K562 (cell line): ENCODE measurements around the gene SLC4A2. TPM values are rescaled to one million over a fixed set of nuclear protein-coding genes. Genes with fewer than 3 reads are reported as not detected.

Experiments
- ATF1 ChIP-seq, 2 experiments: fragments of 450-650 bp in 1 of 2; IDR thresholded peaks; 2 replicates each; pipeline ENCODE4 v1.6.1; 2016; ENCODE audit warnings: missing compliant biosample characterization in 1 of 2, missing genetic modification characterization in 1 of 2
- BCL6 ChIP-seq: fragments of 250-450 bp; sonication (Bioruptor Pico); IDR thresholded peaks from 2 replicates; pipeline ENCODE4 v1.4.0; 2020
- CBX8 ChIP-seq: fragments of 200-600 bp; sonication (generic); IDR thresholded peaks from 2 replicates; pipeline ENCODE4 v1.6.1; 2012; ENCODE audit warnings: borderline replicate concordance, mixed run types, low read depth, mild to moderate bottlenecking, moderate library complexity, mixed read lengths, low read length, control low read depth, inconsistent platforms; ENCODE audit not compliant: poor library complexity, severe bottlenecking; ENCODE audit errors: extremely low read depth
- CREBBP ChIP-seq: IDR thresholded peaks from one replicate; pipeline ENCODE4 v1.6.1; 2012; ENCODE audit warnings: low read depth, mild to moderate bottlenecking, control low read depth, inconsistent platforms, low read length
- EHMT2 ChIP-seq: fragments of 450-650 bp; IDR thresholded peaks from 2 replicates; pipeline ENCODE4 v1.6.1; 2018; ENCODE audit warnings: antibody characterized with exemption
- GATA2 ChIP-seq: sonication (generic); formaldehyde crosslinking; IDR thresholded peaks from 2 replicates; pipeline ENCODE4 v1.4.0; 2020; ENCODE audit warnings: mild to moderate bottlenecking, missing genetic modification reagents
- HINFP ChIP-seq: fragments of 450-650 bp; conservative IDR thresholded peaks from 2 replicates; pipeline ENCODE4 v1.6.1; 2016; ENCODE audit warnings: missing genetic modification characterization, low read depth, mild to moderate bottlenecking, control low read depth, missing compliant biosample characterization
- KLF6 ChIP-seq: fragments of 250-450 bp; sonication (Bioruptor Pico); IDR thresholded peaks from 2 replicates; pipeline ENCODE4 v1.4.0; 2020; ENCODE audit warnings: mild to moderate bottlenecking, moderate library complexity, borderline replicate concordance
- MXI1 ChIP-seq: IDR thresholded peaks from 2 replicates; pipeline ENCODE4 v1.6.1; 2011; ENCODE audit warnings: low read depth, mild to moderate bottlenecking, improper control_type of control experiment, low read length
- SP1 ChIP-seq: sonication (generic); formaldehyde crosslinking; IDR thresholded peaks from 2 replicates; pipeline ENCODE4 v1.8.1; 2022; ENCODE audit warnings: mild to moderate bottlenecking, missing genetic modification reagents
- SRSF3 ChIP-seq: fragments of 200-400 bp; formaldehyde crosslinking; IDR thresholded peaks from 2 replicates; pipeline ENCODE4 v1.6.1; 2016; ENCODE audit warnings: mild to moderate bottlenecking, low read length, moderate library complexity; ENCODE audit not compliant: insufficient read depth
- ZNF398 ChIP-seq: fragments of 250-450 bp; sonication (Bioruptor Pico); IDR thresholded peaks from 2 replicates; pipeline ENCODE4 v1.8.0; 2021; ENCODE audit warnings: moderate library complexity, mild to moderate bottlenecking, inconsistent platforms
- polyA plus RNA-seq, 8 experiments: library from polyadenylated mRNA; depleted of rRNA in 4 of 8; stranded (reverse) in 5 of 8; unstranded in 3 of 8; fragments of >200 nt; fragmentation: Nextera tagmentation in 2 of 8; fragmentation: Illumina TruSeq in 1 of 8; extraction: Ambion mirVana in 2 of 8; extraction: Trizol in 1 of 8; gene quantifications; 2 replicates each; pipeline versions ENCODE4 v1.2.1 to v1.2.3, GENCODE V29; 2011 to 2014; ENCODE audit warnings: inconsistent platforms in 1 of 8, missing spikeins in 1 of 8
- total RNA-seq, 7 experiments: library from RNA; depleted of rRNA in 6 of 7; stranded (reverse); fragments of >200 nt in 6 of 7; fragmentation: Illumina TruSeq in 2 of 7; extraction: Trizol in 2 of 7; gene quantifications; 2 replicates each; pipeline versions ENCODE4 v1.2.1 to v1.2.3, GENCODE V29; 2011 to 2021; ENCODE audit warnings: low replicate concordance in 1 of 7

Gene SLC4A2
- total and polyA plus RNA-seq, 9 of the 15 experiments (the other 6 are each of a cell fraction or from before 2014, with no cell fraction given) = 11.4 to 375 (median 130) TPM

- TF ChIP-seq HINFP = no peak
- no peak for TF ChIP-seq SP1 (CRISPR knock-in tag)
- no peak for TF ChIP-seq ATF1 (CRISPR knock-in tag; IDR thresholded peaks at IDR 0.05)
- no peak for TF ChIP-seq ATF1 (tag; IDR thresholded peaks at IDR 0.05)
- TF ChIP-seq MXI1 = no peak
- no peak for TF ChIP-seq GATA2 (CRISPR knock-in tag)
- TF ChIP-seq KLF6 = no peak
- no peak for TF ChIP-seq BCL6
- TF ChIP-seq CREBBP = no peak
- no peak for TF ChIP-seq CBX8
- TF ChIP-seq EHMT2 = no peak
- no peak for TF ChIP-seq SRSF3
- no peak for TF ChIP-seq ZNF398
Measured at GRCh38 chr7:151123158-151123821, 63.9 kb downstream of the SLC4A2 start (continued).
